ENCODE data around the gene KRTAP1-1.

Gene KRTAP1-1

DNA sequence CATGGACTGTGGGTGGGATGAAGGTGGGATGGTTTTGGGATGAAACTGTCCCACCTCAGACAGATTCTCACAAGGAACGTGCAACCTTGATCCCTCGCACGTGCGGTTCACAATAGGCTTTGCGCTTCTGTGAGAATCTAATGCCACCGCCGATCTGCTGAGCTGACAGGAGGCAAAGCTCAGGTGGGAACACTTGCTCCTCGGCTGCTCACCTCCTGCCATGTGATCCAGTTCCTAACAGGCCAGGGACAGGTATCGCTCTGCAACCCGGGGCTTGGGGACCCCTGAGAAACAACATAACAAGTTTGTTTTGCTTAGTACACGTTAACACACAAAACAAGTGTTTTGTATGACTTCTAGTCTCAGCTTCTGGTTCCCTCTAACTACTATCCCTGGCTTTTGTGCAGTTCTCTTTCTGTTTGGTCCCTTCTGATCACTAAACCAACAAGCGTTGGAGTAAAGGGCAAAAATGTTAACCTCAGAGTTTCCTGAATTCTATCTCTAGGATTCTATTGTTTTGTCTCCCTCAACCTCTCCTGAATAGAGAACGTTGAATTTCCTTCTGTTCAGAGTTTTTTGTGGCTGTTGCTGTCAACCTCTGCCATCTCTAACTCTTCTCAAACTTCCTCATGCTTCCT lies 24.6 kb downstream of the KRTAP1-1 start:
- Histone ChIP-seq H3K79me2 (ENCODE audit: insufficient read depth, low read length) (no peaks in the 10 kb centered on the region), H3K9me3 (ENCODE audit: insufficient read depth, low read depth, low read length) (no peaks in the 10 kb centered on the region), H2AFZ (ENCODE audit: low read length) (no peak overlapping the region), H3K4me3 (ENCODE audit: low read length, poor library complexity, severe bottlenecking) (no peak overlapping the region), H3K9me2 (replicated peaks; ENCODE audit: low read depth, low read length) (no peaks in the 10 kb centered on the region), H3K9ac (ENCODE audit: low read depth, low read length, poor library complexity, severe bottlenecking) (no peak overlapping the region), H3K4me1 (ENCODE audit: insufficient read depth, low read length, poor library complexity, severe bottlenecking) (no peaks in the 10 kb centered on the region), H3K4me2 (ENCODE audit: low read depth, low read length, poor library complexity, severe bottlenecking) (no peak overlapping the region), H4K20me1 (ENCODE audit: insufficient read depth, low read length, poor library complexity, severe bottlenecking) (no peaks in the 10 kb centered on the region), H3K27me3 (ENCODE audit: insufficient read depth, low read length, poor library complexity, severe bottlenecking) (no peaks in the 10 kb centered on the region), H3F3A (ENCODE audit: low read depth) (no peaks in the 10 kb centered on the region), H3K36me3 (ENCODE audit: insufficient read depth, low read length) (no peaks in the 10 kb centered on the region)
- no peak for TF ChIP-seq EZH2phosphoT487 (IDR thresholded peaks at IDR 0.05; ENCODE audit: borderline replicate concordance)
- TF ChIP-seq, protein P1, sequence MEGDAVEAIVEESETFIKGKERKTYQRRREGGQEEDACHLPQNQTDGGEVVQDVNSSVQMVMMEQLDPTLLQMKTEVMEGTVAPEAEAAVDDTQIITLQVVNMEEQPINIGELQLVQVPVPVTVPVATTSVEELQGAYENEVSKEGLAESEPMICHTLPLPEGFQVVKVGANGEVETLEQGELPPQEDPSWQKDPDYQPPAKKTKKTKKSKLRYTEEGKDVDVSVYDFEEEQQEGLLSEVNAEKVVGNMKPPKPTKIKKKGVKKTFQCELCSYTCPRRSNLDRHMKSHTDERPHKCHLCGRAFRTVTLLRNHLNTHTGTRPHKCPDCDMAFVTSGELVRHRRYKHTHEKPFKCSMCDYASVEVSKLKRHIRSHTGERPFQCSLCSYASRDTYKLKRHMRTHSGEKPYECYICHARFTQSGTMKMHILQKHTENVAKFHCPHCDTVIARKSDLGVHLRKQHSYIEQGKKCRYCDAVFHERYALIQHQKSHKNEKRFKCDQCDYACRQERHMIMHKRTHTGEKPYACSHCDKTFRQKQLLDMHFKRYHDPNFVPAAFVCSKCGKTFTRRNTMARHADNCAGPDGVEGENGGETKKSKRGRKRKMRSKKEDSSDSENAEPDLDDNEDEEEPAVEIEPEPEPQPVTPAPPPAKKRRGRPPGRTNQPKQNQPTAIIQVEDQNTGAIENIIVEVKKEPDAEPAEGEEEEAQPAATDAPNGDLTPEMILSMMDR (conservative IDR thresholded peaks at IDR 0.05; ENCODE audit: low read length): no peak

DNA sequence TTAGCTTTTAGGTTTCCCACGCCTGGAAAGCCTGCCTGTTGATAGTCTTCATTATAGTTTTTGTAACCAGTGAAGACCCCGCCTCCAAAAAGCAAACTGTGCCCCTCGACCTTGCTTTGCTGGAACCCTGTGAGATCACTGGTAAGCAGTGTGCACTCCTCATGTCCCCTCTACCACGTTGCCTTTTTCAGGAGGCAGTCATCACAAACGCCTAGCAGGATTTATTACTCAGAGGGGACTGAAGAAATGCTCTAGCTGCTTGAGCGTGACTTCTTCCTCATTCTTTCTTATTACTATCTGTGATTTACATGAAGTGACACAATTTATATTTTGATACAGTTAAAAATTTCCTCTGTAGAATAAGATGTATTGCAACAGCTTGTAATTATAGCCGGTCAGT lies 25.8 kb downstream of the KRTAP1-1 start:
- Histone ChIP-seq H3K36me3 (ENCODE audit: insufficient read depth, low read length) (no peaks in the 10 kb centered on the region), H3K9ac (ENCODE audit: low read depth, low read length, poor library complexity, severe bottlenecking) (no peak overlapping the region), H3K4me1 (ENCODE audit: insufficient read depth, low read length, poor library complexity, severe bottlenecking) (no peaks in the 10 kb centered on the region), H3K9me2 (replicated peaks; ENCODE audit: low read depth, low read length) (no peaks in the 10 kb centered on the region), H3K79me2 (ENCODE audit: insufficient read depth, low read length) (no peaks in the 10 kb centered on the region), H3K4me3 (ENCODE audit: low read length, poor library complexity, severe bottlenecking) (no peak overlapping the region), H2AFZ (ENCODE audit: low read length) (no peak overlapping the region), H3F3A (ENCODE audit: low read depth) (no peaks in the 10 kb centered on the region), H3K4me2 (ENCODE audit: low read depth, low read length, poor library complexity, severe bottlenecking) (no peak overlapping the region), H4K20me1 (ENCODE audit: insufficient read depth, low read length, poor library complexity, severe bottlenecking) (no peaks in the 10 kb centered on the region), H3K9me3 (ENCODE audit: insufficient read depth, low read depth, low read length) (no peaks in the 10 kb centered on the region), H3K27me3 (ENCODE audit: insufficient read depth, low read length, poor library complexity, severe bottlenecking) (no peaks in the 10 kb centered on the region)
- TF ChIP-seq, protein P1 (conservative IDR thresholded peaks at IDR 0.05; ENCODE audit: low read length): no peak
- TF ChIP-seq EZH2phosphoT487 (IDR thresholded peaks at IDR 0.05; ENCODE audit: borderline replicate concordance): no peak

DNA sequence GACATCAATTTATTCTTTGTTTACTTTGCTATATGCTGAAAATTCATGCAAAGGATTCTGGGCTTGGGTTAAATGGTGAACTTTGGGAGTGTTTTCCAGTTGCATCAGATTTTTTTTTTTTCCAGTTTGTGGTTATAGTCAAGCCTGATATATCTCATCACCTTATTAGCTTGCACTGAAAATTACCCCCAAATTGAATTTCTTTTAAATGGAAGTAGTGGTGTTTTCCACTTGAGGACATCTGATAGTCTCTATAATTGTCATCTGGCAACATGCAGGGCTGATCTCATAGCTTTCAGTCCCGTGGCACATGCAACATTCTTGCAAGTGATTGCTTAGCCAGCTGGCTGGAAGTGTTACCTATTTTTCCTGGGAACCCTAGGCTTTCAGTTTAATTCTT lies 27.6 kb downstream of the KRTAP1-1 start:
- Histone ChIP-seq H3K27me3 (ENCODE audit: insufficient read depth, low read length, poor library complexity, severe bottlenecking) (no peaks in the 10 kb centered on the region), H3K9me2 (replicated peaks; ENCODE audit: low read depth, low read length) (no peaks in the 10 kb centered on the region), H3K4me1 (ENCODE audit: insufficient read depth, low read length, poor library complexity, severe bottlenecking) (no peaks in the 10 kb centered on the region), H3K36me3 (ENCODE audit: insufficient read depth, low read length) (no peaks in the 10 kb centered on the region), H3K4me2 (ENCODE audit: low read depth, low read length, poor library complexity, severe bottlenecking) (no peak overlapping the region), H3K9ac (ENCODE audit: low read depth, low read length, poor library complexity, severe bottlenecking) (no peak overlapping the region), H3K9me3 (ENCODE audit: insufficient read depth, low read depth, low read length) (no peaks in the 10 kb centered on the region), H3K79me2 (ENCODE audit: insufficient read depth, low read length) (no peaks in the 10 kb centered on the region), H4K20me1 (ENCODE audit: insufficient read depth, low read length, poor library complexity, severe bottlenecking) (no peaks in the 10 kb centered on the region), H2AFZ (ENCODE audit: low read length) (no peak overlapping the region), H3K4me3 (ENCODE audit: low read length, poor library complexity, severe bottlenecking) (no peak overlapping the region), H3F3A (ENCODE audit: low read depth) (no peaks in the 10 kb centered on the region)
- no peak for TF ChIP-seq EZH2phosphoT487 (IDR thresholded peaks at IDR 0.05; ENCODE audit: borderline replicate concordance)
- TF ChIP-seq, protein P1 (conservative IDR thresholded peaks at IDR 0.05; ENCODE audit: low read length): no peak

All from Loucy (cell line).